ENCODE results near the gene IQCF2. TPM values are rescaled to one million over a fixed set of nuclear protein-coding genes. Genes with fewer than 3 reads are reported as not detected.

IQCF2 gene
- total RNA-seq: not detected
- long read RNA-seq: 0 reads

DNA sequence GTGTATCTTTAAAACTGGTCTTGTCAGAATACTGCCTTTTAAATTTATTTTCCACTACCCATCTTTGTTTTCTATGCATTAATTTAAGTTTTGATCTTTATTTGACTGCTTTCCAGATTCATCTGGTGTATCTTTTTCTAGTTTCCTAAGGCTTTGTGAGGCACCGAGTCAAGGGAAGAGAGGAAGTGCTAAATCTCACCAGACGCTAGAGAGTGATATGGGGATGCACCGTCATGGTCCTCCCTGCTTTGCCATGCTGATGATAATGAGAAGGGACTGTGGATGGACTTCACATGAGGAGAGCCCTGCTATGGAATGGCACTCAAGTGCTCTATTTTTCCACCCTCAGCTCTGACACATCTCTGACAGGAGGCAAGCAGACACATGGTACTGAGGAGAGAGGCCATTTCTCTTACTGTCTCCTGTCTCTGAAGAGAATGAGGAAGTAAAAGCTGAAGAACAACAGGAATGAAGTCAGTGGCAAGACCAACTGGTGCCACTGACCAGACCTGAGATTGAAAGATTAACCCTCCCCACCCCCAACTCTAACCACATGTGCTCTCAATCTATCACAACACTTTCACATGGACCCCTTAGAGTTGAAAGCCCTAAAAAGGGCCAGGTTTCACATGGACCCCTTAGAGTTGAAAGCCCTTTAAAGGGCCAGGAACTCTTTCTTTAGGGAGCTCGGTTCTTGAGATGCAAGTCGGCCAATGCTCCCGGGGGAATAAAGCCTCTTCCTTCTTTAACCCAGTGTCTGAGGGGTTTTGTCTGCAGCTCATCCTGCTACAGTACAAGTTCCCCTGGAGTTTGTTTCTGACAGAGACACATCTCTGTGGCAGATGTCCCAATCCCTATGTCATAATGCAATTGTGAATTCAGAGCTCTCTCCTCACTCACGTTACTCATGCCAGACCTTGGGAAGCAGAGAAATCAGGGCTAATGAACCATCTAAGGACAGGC, at the start of gene IQCF2:
Gene IQCF2, plus strand, starts transcription at position 913 of the 963 bp plus-strand sequence. CDS start 52 bp downstream, outside the sequence.
- H3K9me3 ChIP-seq (replicated peaks): no peaks in the 10 kb centered on the region
- intact Hi-C loops (cut with micrococcal nuclease): no loop called here
- TF ChIP-seq, protein P1, sequence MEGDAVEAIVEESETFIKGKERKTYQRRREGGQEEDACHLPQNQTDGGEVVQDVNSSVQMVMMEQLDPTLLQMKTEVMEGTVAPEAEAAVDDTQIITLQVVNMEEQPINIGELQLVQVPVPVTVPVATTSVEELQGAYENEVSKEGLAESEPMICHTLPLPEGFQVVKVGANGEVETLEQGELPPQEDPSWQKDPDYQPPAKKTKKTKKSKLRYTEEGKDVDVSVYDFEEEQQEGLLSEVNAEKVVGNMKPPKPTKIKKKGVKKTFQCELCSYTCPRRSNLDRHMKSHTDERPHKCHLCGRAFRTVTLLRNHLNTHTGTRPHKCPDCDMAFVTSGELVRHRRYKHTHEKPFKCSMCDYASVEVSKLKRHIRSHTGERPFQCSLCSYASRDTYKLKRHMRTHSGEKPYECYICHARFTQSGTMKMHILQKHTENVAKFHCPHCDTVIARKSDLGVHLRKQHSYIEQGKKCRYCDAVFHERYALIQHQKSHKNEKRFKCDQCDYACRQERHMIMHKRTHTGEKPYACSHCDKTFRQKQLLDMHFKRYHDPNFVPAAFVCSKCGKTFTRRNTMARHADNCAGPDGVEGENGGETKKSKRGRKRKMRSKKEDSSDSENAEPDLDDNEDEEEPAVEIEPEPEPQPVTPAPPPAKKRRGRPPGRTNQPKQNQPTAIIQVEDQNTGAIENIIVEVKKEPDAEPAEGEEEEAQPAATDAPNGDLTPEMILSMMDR (IDR thresholded peaks at IDR 0.05; ENCODE audit: borderline replicate concordance): no peak
- no peaks in the 10 kb centered on the region for H3K4me1 ChIP-seq
- H3K27ac ChIP-seq (replicated peaks): no peak within 1 kb of the TSS
- no peak for DNase-seq
- H3K27me3 ChIP-seq (ENCODE audit: low read depth): peaks cover 11% of the 10 kb centered on the region
- H3K36me3 ChIP-seq: no peaks in the 10 kb centered on the region
- no peak within 1 kb of the TSS for H3K4me3 ChIP-seq

DNA sequence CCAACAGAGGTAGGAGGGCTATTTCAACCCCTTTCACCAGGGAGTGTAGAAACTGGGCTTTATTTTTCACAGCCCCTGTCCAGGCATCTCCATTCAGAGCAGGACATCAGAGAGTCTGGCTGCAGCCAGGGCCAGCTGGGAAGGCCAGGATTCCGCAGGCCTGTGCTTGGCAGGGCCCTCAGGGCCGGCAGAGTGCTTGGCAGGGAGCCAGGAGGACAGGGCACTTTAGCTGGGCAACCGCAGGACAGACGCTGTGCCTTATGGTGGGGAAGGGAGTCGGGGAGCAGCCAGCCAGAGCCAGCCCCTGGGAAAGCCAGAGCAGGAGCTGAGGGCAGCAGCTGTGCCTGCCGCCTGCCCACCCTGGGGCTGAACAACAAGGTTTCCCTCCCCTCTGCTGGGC, 47.9 kb upstream of the IQCF2 start:
- Histone ChIP-seq H3K27ac (replicated peaks) (no peak overlapping the region), H3K4me1 (peaks cover 5% of the 10 kb centered on the region), H3K9me3 (replicated peaks) (no peaks in the 10 kb centered on the region), H3K27me3 (ENCODE audit: low read depth) (peaks cover 26% of the 10 kb centered on the region), H3K36me3 (no peaks in the 10 kb centered on the region), H3K4me3 (no peak overlapping the region)
- DNase-seq: peak; percentile 64
- TF ChIP-seq, protein P1 (IDR thresholded peaks at IDR 0.05; ENCODE audit: borderline replicate concordance): no peak
- intact Hi-C loops (cut with micrococcal nuclease): no loop called here

DNA sequence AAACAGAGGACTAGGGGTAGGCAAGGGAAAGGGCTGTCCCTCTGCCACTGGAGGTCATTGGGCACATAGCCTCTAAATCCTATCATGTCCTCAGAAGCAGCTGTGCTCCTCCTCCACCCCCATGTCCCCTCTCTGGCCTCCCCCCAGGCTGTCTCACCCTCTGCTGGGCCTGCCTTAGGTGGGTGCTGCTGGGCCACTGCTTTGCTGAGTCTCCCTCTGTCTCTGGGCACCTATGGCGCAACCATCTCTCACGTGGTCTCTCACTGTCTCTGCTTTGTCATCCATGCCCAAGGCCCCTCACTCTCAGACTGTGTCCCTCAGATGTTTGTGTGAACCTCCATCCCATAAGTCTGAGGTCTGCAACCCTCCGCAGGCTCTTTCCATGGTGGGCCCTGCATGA, 47.4 kb upstream of the IQCF2 start:
- peaks cover 5% of the 10 kb centered on the region for H3K4me1 ChIP-seq
- H3K9me3 ChIP-seq (replicated peaks): no peaks in the 10 kb centered on the region
- H3K36me3 ChIP-seq: no peaks in the 10 kb centered on the region
- DNase-seq: no peak
- intact Hi-C loops (cut with micrococcal nuclease): no loop called here
- TF ChIP-seq, protein P1 (IDR thresholded peaks at IDR 0.05; ENCODE audit: borderline replicate concordance): no peak
- H3K4me3 ChIP-seq: no peak overlapping the region
- H3K27ac ChIP-seq (replicated peaks): no peak overlapping the region
- H3K27me3 ChIP-seq (ENCODE audit: low read depth): peaks cover 31% of the 10 kb centered on the region

DNA sequence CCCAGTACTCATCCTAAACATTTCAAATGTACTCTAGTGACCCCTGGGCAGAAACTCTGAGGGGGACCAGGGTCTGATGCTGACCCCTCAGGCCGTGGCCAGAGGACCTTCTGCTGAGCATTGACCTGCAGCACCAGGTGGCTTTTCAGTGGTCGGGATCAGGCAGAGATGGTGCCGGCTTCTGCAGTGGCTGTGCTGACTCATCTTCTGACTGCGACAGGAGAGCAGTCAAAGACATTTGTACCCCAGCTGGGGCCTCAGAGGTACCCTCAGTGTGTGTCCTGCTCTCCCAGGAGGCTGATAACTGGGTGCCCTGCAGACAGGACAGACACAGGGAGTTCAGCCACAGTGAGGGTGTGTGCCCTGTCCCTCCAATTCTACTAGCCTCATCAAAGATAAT, 45.8 kb upstream of the IQCF2 start:
- no peaks in the 10 kb centered on the region for H3K9me3 ChIP-seq (replicated peaks)
- H3K4me3 ChIP-seq: no peak overlapping the region
- TF ChIP-seq, protein P1 (IDR thresholded peaks at IDR 0.05; ENCODE audit: borderline replicate concordance): no peak
- intact Hi-C loops (cut with micrococcal nuclease): no loop called here
- H3K27ac ChIP-seq (replicated peaks): no peak overlapping the region
- DNase-seq: no peak
- H3K36me3 ChIP-seq: no peaks in the 10 kb centered on the region
- peaks cover 5% of the 10 kb centered on the region for H3K4me1 ChIP-seq
- peaks cover 46% of the 10 kb centered on the region for H3K27me3 ChIP-seq (ENCODE audit: low read depth)

DNA sequence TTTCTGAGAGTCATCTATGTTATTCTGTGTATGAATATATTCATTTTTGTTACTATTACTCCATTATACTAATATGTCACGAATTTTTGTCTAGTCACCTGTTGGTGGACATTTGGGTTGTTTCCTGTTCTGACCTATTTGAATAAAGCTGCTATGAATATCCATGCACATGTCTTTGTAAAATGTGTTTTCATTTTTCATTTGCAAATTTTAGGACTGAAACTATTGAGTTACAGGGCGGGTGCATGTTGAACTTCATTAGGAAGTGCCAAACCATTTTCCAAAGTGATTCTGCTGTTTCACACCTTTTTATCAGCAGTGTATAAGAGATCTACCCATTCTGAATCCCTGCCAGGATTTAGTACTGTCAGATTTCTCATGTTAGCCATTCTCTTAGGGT, 44.7 kb upstream of the IQCF2 start:
- TF ChIP-seq, protein P1 (IDR thresholded peaks at IDR 0.05; ENCODE audit: borderline replicate concordance): no peak
- intact Hi-C loops (cut with micrococcal nuclease): no loop called here
- no peak overlapping the region for H3K4me3 ChIP-seq
- no peaks in the 10 kb centered on the region for H3K36me3 ChIP-seq
- peaks cover 56% of the 10 kb centered on the region for H3K27me3 ChIP-seq (ENCODE audit: low read depth)
- H3K4me1 ChIP-seq: peaks cover 5% of the 10 kb centered on the region
- no peaks in the 10 kb centered on the region for H3K9me3 ChIP-seq (replicated peaks)
- no peak for DNase-seq
- no peak overlapping the region for H3K27ac ChIP-seq (replicated peaks)

All from left ventricle myocardium inferior (tissue), 1 donor.